Measurements from ENCODE around the gene DAAM1. TPM values are rescaled to one million over a fixed set of nuclear protein-coding genes. Genes with fewer than 3 reads are reported as not detected.
A peak's percentile ranks its signal among the peaks of the same experiment; 100 is the strongest.

Gene DAAM1
- total RNA-seq, 1 donor = 18.5 TPM

- no peak overlapping the region for H3K4me3 ChIP-seq (ENCODE audit: low read depth, low read length)
- peak; percentile 63 for DNase-seq (ENCODE audit: low read depth)
- TF ChIP-seq CTCF (IDR thresholded peaks at IDR 0.05; ENCODE audit: insufficient read depth, low read length) = no peak
These were observed 114.7 kb downstream of the DAAM1 start for GRCh38 chr14:59303216-59303615.

GRCh38 chr14:59305231-59305630 lies 116.8 kb downstream of the DAAM1 start:
- H3K4me3 ChIP-seq (ENCODE audit: low read depth, low read length) = no peak overlapping the region
- DNase-seq (ENCODE audit: low read depth) = peak; percentile 80
- no peak for TF ChIP-seq CTCF (IDR thresholded peaks at IDR 0.05; ENCODE audit: insufficient read depth, low read length)

GRCh38 chr14:59305836-59306555 lies 117.5 kb downstream of the DAAM1 start:
- H3K4me3 ChIP-seq (ENCODE audit: low read depth, low read length) = no peak overlapping the region
- peak; percentile 82 for DNase-seq (ENCODE audit: low read depth)
- no peak for TF ChIP-seq CTCF (IDR thresholded peaks at IDR 0.05; ENCODE audit: insufficient read depth, low read length)

- TF ChIP-seq CTCF (IDR thresholded peaks at IDR 0.05; ENCODE audit: insufficient read depth, low read length) = no peak
- no peak overlapping the region for H3K4me3 ChIP-seq (ENCODE audit: low read depth, low read length)
- peak; percentile 61 for DNase-seq (ENCODE audit: low read depth)
These were observed 118.3 kb downstream of the DAAM1 start for GRCh38 chr14:59306775-59307174.

GRCh38 chr14:59308086-59308485 lies 119.6 kb downstream of the DAAM1 start:
- TF ChIP-seq CTCF (IDR thresholded peaks at IDR 0.05; ENCODE audit: insufficient read depth, low read length) = no peak
- no peak overlapping the region for H3K4me3 ChIP-seq (ENCODE audit: low read depth, low read length)
- DNase-seq (ENCODE audit: low read depth) = no peak

GRCh38 chr14:59308673-59309072 lies 120.2 kb downstream of the DAAM1 start:
- no peak for TF ChIP-seq CTCF (IDR thresholded peaks at IDR 0.05; ENCODE audit: insufficient read depth, low read length)
- no peak overlapping the region for H3K4me3 ChIP-seq (ENCODE audit: low read depth, low read length)
- peak; percentile 70 for DNase-seq (ENCODE audit: low read depth)

All from fibroblast of the aortic adventitia (primary cell).